OCI-LY3 (cell line): ENCODE results near the gene DGKG.
A peak's percentile ranks its signal among the peaks of the same experiment; 100 is the strongest.

ENCODE experiments used
- H2AFZ ChIP-seq: fragments of 200-600, 300-600 bp; shearing (Covaris generic); 2 replicates; pipeline ENCODE4 v1.6.0; 2014; ENCODE audit warnings: antibody characterized with exemption, low read depth, low read length
- H3K27ac ChIP-seq: fragments of 200-600, 300-600 bp; sonication (generic); 2 replicates; pipeline ENCODE4 v1.5.1; 2014; ENCODE audit warnings: mild to moderate bottlenecking, low read length, moderate library complexity, mixed read lengths
- H3K27me3 ChIP-seq: fragments of 200-600, 300-600 bp; sonication (generic); 2 replicates; pipeline ENCODE4 v1.6.1; 2014; ENCODE audit warnings: low read depth, low read length, mixed read lengths
- H3K36me3 ChIP-seq: fragments of 200-600, 300-600 bp; sonication (generic); replicated peaks from 2 replicates; pipeline ENCODE3; 2014; ENCODE audit warnings: low read depth, low read length, mixed read lengths
- H3K4me1 ChIP-seq: fragments of 300-600, 200-600 bp; sonication (generic); 2 replicates; pipeline ENCODE4 v1.6.1; 2014; ENCODE audit warnings: low read length, mixed read lengths
- H3K4me2 ChIP-seq: fragments of 200-600, 300-600 bp; sonication (generic); 2 replicates; pipeline ENCODE4 v1.6.1; 2014; ENCODE audit warnings: low read length, mixed read lengths
- H3K4me3 ChIP-seq: fragments of 300-600, 200-600 bp; sonication (generic); 2 replicates; pipeline ENCODE4 v1.5.1; 2014; ENCODE audit warnings: antibody characterized with exemption, mild to moderate bottlenecking, low read length, moderate library complexity
- H3K79me2 ChIP-seq: fragments of 300-600, 200-600 bp; shearing (Covaris generic); 2 replicates; pipeline ENCODE4 v1.6.1; 2014; ENCODE audit warnings: mild to moderate bottlenecking, low read length, mixed read lengths
- H3K9ac ChIP-seq: fragments of 300-600, 200-600 bp; shearing (Covaris generic); 2 replicates; pipeline ENCODE4 v1.6.0; 2014; ENCODE audit warnings: mild to moderate bottlenecking, low read length, moderate library complexity
- H3K9me3 ChIP-seq: fragments of 200-600, 300-600 bp; shearing (Covaris generic); 2 replicates; pipeline ENCODE4 v1.6.1; 2014; ENCODE audit warnings: low read length, mixed read lengths; ENCODE audit not compliant: insufficient read depth
- H4K20me1 ChIP-seq: fragments of 200-600, 300-600 bp; sonication (generic); 2 replicates; pipeline ENCODE4 v1.6.1; 2016; ENCODE audit warnings: low read length, mixed read lengths; ENCODE audit not compliant: insufficient read depth
- CTCF ChIP-seq: fragments of 200-600, 300-600 bp; sonication (generic); IDR thresholded peaks from 2 replicates; pipeline ENCODE4 v1.5.1; 2014; ENCODE audit warnings: antibody characterized with exemption, low read length, low read depth
- EZH2phosphoT487 ChIP-seq: fragments of 200-600 bp; shearing (Covaris generic); IDR thresholded peaks from 2 replicates; pipeline ENCODE4 v1.6.1; 2018; ENCODE audit warnings: antibody characterized with exemption, mixed run types, low read depth

The DGKG gene

GRCh38 chr3:186187401-186188275, 174.4 kb downstream of the DGKG start:
- Histone ChIP-seq H3K27ac (no peak overlapping the region), H2AFZ (no peak overlapping the region), H3K4me3 (no peak overlapping the region), H3K9me3 (no peaks in the 10 kb centered on the region), H3K79me2 (no peaks in the 10 kb centered on the region), H4K20me1 (no peaks in the 10 kb centered on the region), H3K9ac (no peak overlapping the region), H3K4me2 (no peak overlapping the region), H3K4me1 (peaks cover 33% of the 10 kb centered on the region), H3K27me3 (no peaks in the 10 kb centered on the region), H3K36me3 (no peaks in the 10 kb centered on the region)
- no peak for TF ChIP-seq CTCF
- TF ChIP-seq EZH2phosphoT487: no peak

GRCh38 chr3:186185194-186185787, 176.7 kb downstream of the DGKG start:
- peak overlapping the region; percentile 67 for H3K4me2 ChIP-seq
- peak overlapping the region; percentile 30 for H3K4me3 ChIP-seq
- no peaks in the 10 kb centered on the region for H3K27me3 ChIP-seq

GRCh38 chr3:186184021-186184420, 178.0 kb downstream of the DGKG start:
- Histone ChIP-seq H3K4me1 (peaks cover 33% of the 10 kb centered on the region), H3K79me2 (no peaks in the 10 kb centered on the region), H3K9me3 (no peaks in the 10 kb centered on the region), H4K20me1 (no peaks in the 10 kb centered on the region), H3K9ac (no peak overlapping the region), H3K27ac (peak overlapping the region; percentile 89; the same call in 1 of the 2 replicates), H2AFZ (no peak overlapping the region), H3K4me3 (no peak overlapping the region), H3K36me3 (no peaks in the 10 kb centered on the region), H3K4me2 (no peak overlapping the region), H3K27me3 (no peaks in the 10 kb centered on the region)
- TF ChIP-seq CTCF (no peak), EZH2phosphoT487 (no peak)

More at GRCh38 chr3:186185194-186185787, 176.7 kb downstream of the DGKG start:
- Histone ChIP-seq H3K79me2 (no peaks in the 10 kb centered on the region), H3K36me3 (no peaks in the 10 kb centered on the region), H3K27ac (peak overlapping the region; percentile 89), H4K20me1 (no peaks in the 10 kb centered on the region), H2AFZ (0 out of 2 replicates have a peak overlapping the region, but pooled peaks have one; percentile 3), H3K9ac (peak overlapping the region; percentile 50), H3K9me3 (no peaks in the 10 kb centered on the region), H3K4me1 (peaks cover 33% of the 10 kb centered on the region)
- TF ChIP-seq EZH2phosphoT487 (no peak), CTCF (no peak)

GRCh38 chr3:186182850-186183249, 179.2 kb downstream of the DGKG start:
- Histone ChIP-seq H3K4me2 (no peak overlapping the region), H3K36me3 (no peaks in the 10 kb centered on the region), H3K4me1 (peaks cover 33% of the 10 kb centered on the region), H3K9me3 (no peaks in the 10 kb centered on the region), H3K27ac (no peak overlapping the region), H3K4me3 (no peak overlapping the region), H3K79me2 (no peaks in the 10 kb centered on the region), H2AFZ (no peak overlapping the region), H3K9ac (no peak overlapping the region), H3K27me3 (no peaks in the 10 kb centered on the region), H4K20me1 (no peaks in the 10 kb centered on the region)
- no peak for TF ChIP-seq CTCF
- TF ChIP-seq EZH2phosphoT487: no peak
